ENCODE measurements around the gene LGI4. TPM values are rescaled to one million over a fixed set of nuclear protein-coding genes. Genes with fewer than 3 reads are reported as not detected.
"Not testable (repeated sequence)": the region's sequence is repeated elsewhere in the genome, so short reads cannot be mapped to it uniquely, and the experiment has no call there.

Gene LGI4
- total RNA-seq, 1 experiment from 2014 or later: not detected

- DNase-seq (ENCODE audit: low read depth): no peak
Measured at GRCh38 chr19:35160629-35161433, 26.0 kb upstream of the LGI4 start.

GRCh38 chr19:35159606-35160005 lies 24.7 kb upstream of the LGI4 start:
- no peak for DNase-seq (ENCODE audit: low read depth)

GRCh38 chr19:35157431-35157830 lies 22.6 kb upstream of the LGI4 start:
- DNase-seq (ENCODE audit: low read depth): no peak

GRCh38 chr19:35156673-35157014 lies 21.8 kb upstream of the LGI4 start:
- no peak for DNase-seq (ENCODE audit: low read depth)

GRCh38 chr19:35155981-35156672 lies 21.3 kb upstream of the LGI4 start:
- no peak for DNase-seq (ENCODE audit: low read depth)

GRCh38 chr19:35155441-35155840 lies 20.6 kb upstream of the LGI4 start:
- DNase-seq (ENCODE audit: low read depth): no peak

GRCh38 chr19:35154525-35155406 lies 19.9 kb upstream of the LGI4 start, which contains the start of gene FXYD5:
TSS of gene FXYD5 (plus strand) at chr19:35154735. CDS start at chr19:35155551, 816 bp downstream.
- DNase-seq (ENCODE audit: low read depth): peak; percentile 61

GRCh38 chr19:35153701-35154524 lies 19.1 kb upstream of the LGI4 start:
- no peak for DNase-seq (ENCODE audit: low read depth)

- DNase-seq (ENCODE audit: low read depth): not testable (repeated sequence)
Measured at GRCh38 chr19:35153129-35153522, 18.3 kb upstream of the LGI4 start.

GRCh38 chr19:35151273-35152065 lies 16.6 kb upstream of the LGI4 start:
- no peak for DNase-seq (ENCODE audit: low read depth)

GRCh38 chr19:35150445-35150844 lies 15.6 kb upstream of the LGI4 start:
- DNase-seq (ENCODE audit: low read depth): no peak

- DNase-seq (ENCODE audit: low read depth): peak; percentile 39
Measured at GRCh38 chr19:35149463-35149862, 14.6 kb upstream of the LGI4 start.

- DNase-seq (ENCODE audit: low read depth): no peak
Measured at GRCh38 chr19:35146746-35147459, 12.0 kb upstream of the LGI4 start.

GRCh38 chr19:35144600-35145436 lies 10.0 kb upstream of the LGI4 start:
- DNase-seq (ENCODE audit: low read depth): no peak

- DNase-seq (ENCODE audit: low read depth): no peak
Measured at GRCh38 chr19:35144259-35144599, 9.4 kb upstream of the LGI4 start.

- no peak for DNase-seq (ENCODE audit: low read depth)
Measured at GRCh38 chr19:35143818-35144217, 9.0 kb upstream of the LGI4 start.

- no peak for DNase-seq (ENCODE audit: low read depth)
Measured at GRCh38 chr19:35143231-35143715, 8.4 kb upstream of the LGI4 start, which contains the start of gene FXYD7. TSS of gene FXYD7 (plus strand) at chr19:35143255. CDS start at chr19:35143334, 79 bp downstream.

GRCh38 chr19:35142606-35143230 lies 7.9 kb upstream of the LGI4 start:
- no peak for DNase-seq (ENCODE audit: low read depth)

All from LHCN-M2 (cell line).